NT2/D1 (cell line): Measurements from ENCODE around the gene KRTAP5-4.
"Not testable (repeated sequence)": the region's sequence is repeated elsewhere in the genome, so short reads cannot be mapped to it uniquely, and the experiment has no call there.

ENCODE experiments used
- DNase-seq: peaks from one replicate; pipeline ENCODE4 v3.0.0-alpha.2; 2011; ENCODE audit warnings: low read depth, low spot score
- H3K27me3 ChIP-seq: 2 replicates; pipeline ENCODE4 v1.6.0; 2011; ENCODE audit warnings: mild to moderate bottlenecking; ENCODE audit not compliant: insufficient read length, insufficient read depth
- H3K36me3 ChIP-seq: 2 replicates; pipeline ENCODE4 v1.6.1; 2011; ENCODE audit warnings: mild to moderate bottlenecking, low read length, mixed read lengths; ENCODE audit not compliant: insufficient read depth, insufficient read length
- H3K4me1 ChIP-seq: 2 replicates; pipeline ENCODE4 v1.5.1; 2011; ENCODE audit not compliant: insufficient read depth, insufficient read length
- H3K4me3 ChIP-seq: 2 replicates; pipeline ENCODE4 v1.5.1; 2011; ENCODE audit warnings: low read depth; ENCODE audit not compliant: insufficient read length
- H3K9ac ChIP-seq: 2 replicates; pipeline ENCODE4 v1.6.0; 2011; ENCODE audit warnings: low read depth; ENCODE audit not compliant: insufficient read length
- H3K9me3 ChIP-seq: 2 replicates; pipeline ENCODE4 v1.5.1; 2011; ENCODE audit warnings: mild to moderate bottlenecking, low read length; ENCODE audit not compliant: insufficient read depth
- SUZ12 ChIP-seq: IDR thresholded peaks from 2 replicates; pipeline ENCODE4 v1.6.1; 2011; ENCODE audit not compliant: insufficient read length, insufficient read depth; ENCODE audit errors: extremely low read depth
- YY1 ChIP-seq: IDR thresholded peaks from 2 replicates; pipeline ENCODE4 v1.6.1; 2011; ENCODE audit not compliant: insufficient read length, insufficient read depth
- ZNF274 ChIP-seq: IDR thresholded peaks from 2 replicates; pipeline ENCODE4 v1.6.1; 2011; ENCODE audit warnings: mild to moderate bottlenecking, low read depth, low read length

Gene KRTAP5-4

DNA sequence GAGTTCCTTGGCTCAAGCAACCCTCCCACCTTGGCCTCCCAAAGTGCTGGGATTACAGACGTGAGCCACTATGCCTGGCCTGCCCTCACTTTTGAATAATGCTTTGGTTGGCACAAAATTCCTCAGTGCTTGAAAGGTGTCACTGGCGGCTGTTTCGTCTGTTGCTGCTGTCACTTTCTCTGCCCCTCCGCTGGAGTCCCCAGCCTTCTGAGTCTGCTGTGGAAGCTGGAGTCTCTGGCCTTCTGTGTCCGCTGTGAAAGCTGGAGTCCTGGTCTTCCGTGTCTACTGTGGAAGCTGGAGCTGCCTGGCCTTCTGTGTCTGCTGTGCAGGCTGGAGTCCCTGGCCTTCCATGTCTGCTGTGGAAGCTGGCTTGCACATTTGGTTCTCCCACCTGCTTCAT, 31.9 kb downstream of the KRTAP5-4 start:
- no peak for TF ChIP-seq SUZ12
- TF ChIP-seq YY1, result no peak
- TF ChIP-seq ZNF274, result no peak
- H3K9me3 ChIP-seq, result peaks cover 7% of the 10 kb centered on the region; the same call in 1 of the 2 replicates
- no peak for DNase-seq
- no peaks in the 10 kb centered on the region for H3K36me3 ChIP-seq
- no peaks in the 10 kb centered on the region for H3K4me1 ChIP-seq
- H3K27me3 ChIP-seq, result no peaks in the 10 kb centered on the region
- no peak overlapping the region for H3K4me3 ChIP-seq
- H3K9ac ChIP-seq, result no peak overlapping the region

GRCh38 chr11:1589191-1589963, 32.6 kb downstream of the KRTAP5-4 start:
- H3K4me1 ChIP-seq, H3K9me3 ChIP-seq, H3K36me3 ChIP-seq, H3K4me3 ChIP-seq, H3K9ac ChIP-seq, H3K27me3 ChIP-seq, DNase-seq: not testable (repeated sequence)

GRCh38 chr11:1586699-1587098, 35.2 kb downstream of the KRTAP5-4 start:
- no peak overlapping the region for H3K4me3 ChIP-seq
- no peak overlapping the region for H3K9ac ChIP-seq
- DNase-seq, result no peak
- no peaks in the 10 kb centered on the region for H3K36me3 ChIP-seq
- peaks cover 8% of the 10 kb centered on the region; the same call in 1 of the 2 replicates for H3K9me3 ChIP-seq
- H3K4me1 ChIP-seq, result peaks cover 2% of the 10 kb centered on the region
- no peak for TF ChIP-seq YY1
- no peak for TF ChIP-seq SUZ12
- TF ChIP-seq ZNF274, result no peak
- no peaks in the 10 kb centered on the region for H3K27me3 ChIP-seq

DNA sequence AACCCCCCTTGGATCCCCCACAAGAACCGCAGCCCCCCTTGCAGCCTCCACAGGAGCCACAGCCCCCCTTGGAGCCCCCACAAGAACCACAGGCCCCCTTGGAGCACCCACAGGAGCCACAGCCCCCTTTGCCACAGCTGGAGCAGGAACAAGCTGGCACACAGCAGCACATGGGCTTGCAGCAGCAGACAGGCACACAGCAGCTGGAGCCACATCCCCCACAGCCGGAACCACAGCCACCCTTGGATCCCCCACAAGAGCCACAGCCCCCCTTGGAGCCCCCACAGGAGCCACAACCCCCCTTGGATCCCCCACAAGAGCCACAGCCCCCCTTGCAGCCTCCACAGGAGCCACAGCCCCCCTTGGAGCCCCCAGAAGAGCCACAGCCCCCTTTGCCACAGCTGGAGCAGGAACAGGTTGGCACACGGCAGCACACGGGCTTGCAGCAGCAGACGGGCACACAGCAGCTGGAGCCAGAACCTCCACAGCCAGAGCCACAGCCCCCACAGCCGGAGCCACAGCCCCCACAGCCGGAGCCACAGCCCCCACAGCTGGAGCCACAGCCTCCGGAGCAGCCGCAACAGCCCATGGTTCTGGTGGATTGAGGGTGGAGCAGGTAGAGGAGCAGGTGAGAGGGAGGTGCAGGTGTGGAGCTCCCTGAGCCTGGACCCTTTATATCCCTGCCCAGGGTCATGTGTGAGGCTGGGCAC, 37.1 kb downstream of the KRTAP5-4 start, which contains the start of gene KRTAP5-1:
Gene KRTAP5-1 (minus strand): TSS at position 623 of the 710 bp plus-strand sequence. CDS start 34 bp downstream, at position 589.
- H3K36me3 ChIP-seq, H3K9me3 ChIP-seq, H3K27me3 ChIP-seq, H3K9ac ChIP-seq, DNase-seq, H3K4me3 ChIP-seq, H3K4me1 ChIP-seq: not testable (repeated sequence)

- H3K9me3 ChIP-seq, result peaks cover 16% of the 10 kb centered on the region; the same call in 1 of the 2 replicates
- DNase-seq, H3K9ac ChIP-seq, H3K4me3 ChIP-seq, H3K4me1 ChIP-seq, H3K36me3 ChIP-seq, H3K27me3 ChIP-seq: not testable (repeated sequence)
Observed at GRCh38 chr11:1582909-1583308, 39.0 kb downstream of the KRTAP5-4 start.

DNA sequence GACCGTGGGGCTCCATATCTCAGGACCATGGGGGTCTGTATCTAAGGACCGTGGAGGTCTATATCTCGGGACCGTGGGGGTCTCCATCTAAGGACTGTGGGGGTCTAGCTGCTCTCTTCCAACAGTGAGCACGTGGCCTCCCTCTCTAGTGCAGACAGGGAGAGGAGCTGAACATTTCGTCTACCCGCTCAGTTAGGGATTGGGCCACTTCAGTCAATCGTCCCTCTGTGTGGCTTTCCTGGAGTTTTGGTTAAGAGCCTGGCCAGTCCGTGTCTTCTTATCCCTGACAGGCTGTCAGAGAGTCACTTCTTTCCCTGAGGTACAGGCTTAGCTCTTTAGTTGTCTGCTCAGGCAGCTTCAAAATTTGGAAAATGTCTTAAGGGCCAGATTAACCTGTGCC, 40.0 kb downstream of the KRTAP5-4 start:
- no peak overlapping the region for H3K9ac ChIP-seq
- TF ChIP-seq SUZ12 (no peak), YY1 (no peak), ZNF274 (no peak)
- peaks cover 18% of the 10 kb centered on the region; the same call in 1 of the 2 replicates for H3K9me3 ChIP-seq
- no peak for DNase-seq
- H3K36me3 ChIP-seq, result no peaks in the 10 kb centered on the region
- H3K27me3 ChIP-seq, result no peaks in the 10 kb centered on the region
- no peak overlapping the region for H3K4me3 ChIP-seq
- H3K4me1 ChIP-seq, result peaks cover 2% of the 10 kb centered on the region

GRCh38 chr11:1576825-1577224, 45.1 kb downstream of the KRTAP5-4 start:
- H3K9ac ChIP-seq, result no peak overlapping the region
- DNase-seq, result no peak
- peaks cover 7% of the 10 kb centered on the region for H3K4me1 ChIP-seq
- no peak overlapping the region for H3K4me3 ChIP-seq
- H3K9me3 ChIP-seq, result peaks cover 18% of the 10 kb centered on the region; the same call in 1 of the 2 replicates
- no peaks in the 10 kb centered on the region for H3K36me3 ChIP-seq
- no peak for TF ChIP-seq YY1
- no peak for TF ChIP-seq SUZ12
- TF ChIP-seq ZNF274, result no peak
- peaks cover 38% of the 10 kb centered on the region for H3K27me3 ChIP-seq

DNA sequence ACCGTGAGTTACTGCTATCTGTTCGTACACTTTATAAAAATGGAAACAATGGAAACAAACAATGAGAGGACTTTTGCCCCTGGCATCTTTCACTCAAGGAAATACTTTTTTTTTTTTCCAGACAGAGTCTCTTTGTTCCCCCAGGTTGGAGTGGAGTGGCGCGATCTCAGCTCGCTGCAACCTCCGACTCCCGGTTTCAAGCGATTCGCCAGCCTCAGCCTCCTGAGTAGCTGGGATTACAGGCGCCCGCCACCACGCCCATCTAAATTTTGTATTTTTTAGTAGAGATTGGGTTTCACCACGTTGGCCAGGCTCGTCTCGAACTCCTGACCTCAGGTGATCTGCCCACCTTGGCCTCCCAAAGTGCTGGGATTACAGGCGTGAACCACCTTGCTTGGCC, 46.2 kb downstream of the KRTAP5-4 start:
- H3K9ac ChIP-seq, H3K4me3 ChIP-seq, DNase-seq, H3K4me1 ChIP-seq, H3K36me3 ChIP-seq: not testable (repeated sequence)
- H3K27me3 ChIP-seq, result peaks cover 38% of the 10 kb centered on the region
- H3K9me3 ChIP-seq, result peaks cover 13% of the 10 kb centered on the region; the same call in 1 of the 2 replicates
